Measurements from ENCODE around the gene KCNN3.
"Not testable (repeated sequence)": the region's sequence is repeated elsewhere in the genome, so short reads cannot be mapped to it uniquely, and the experiment has no call there.

Gene KCNN3

GRCh38 chr1:154870115-154870571 lies at the start of gene KCNN3:
Gene KCNN3, minus strand, starts transcription at chr1:154870281. Its CDS starts 317 bp downstream, at chr1:154869964.
- peak; percentile 75 for DNase-seq

GRCh38 chr1:154913273-154913672 lies 43.2 kb upstream of the KCNN3 start:
- no peak for DNase-seq

DNA sequence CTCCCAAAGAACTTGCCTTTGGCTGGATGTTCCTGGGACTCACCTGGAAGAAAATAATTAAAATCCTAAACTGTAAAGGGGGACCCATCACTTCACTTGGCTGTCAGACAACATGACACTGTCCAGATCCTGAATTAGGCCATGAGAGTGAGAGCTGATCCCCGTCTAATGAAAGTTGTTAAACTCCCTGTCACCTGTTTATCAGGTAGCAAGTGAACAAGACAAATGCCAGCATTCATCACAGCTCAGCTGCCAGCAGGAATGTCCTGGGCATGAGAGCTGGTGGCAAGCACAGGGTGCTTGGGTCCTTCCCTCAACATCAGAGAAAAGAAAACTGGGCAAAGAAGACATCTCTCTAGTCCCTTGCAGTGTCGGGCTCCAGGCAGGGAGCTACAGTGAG lies 42.7 kb upstream of the KCNN3 start:
- no peak for DNase-seq

- DNase-seq = no peak
These were observed 41.8 kb upstream of the KCNN3 start for GRCh38 chr1:154911691-154912550.

GRCh38 chr1:154910851-154911250 lies 40.8 kb upstream of the KCNN3 start:
- DNase-seq = no peak

DNA sequence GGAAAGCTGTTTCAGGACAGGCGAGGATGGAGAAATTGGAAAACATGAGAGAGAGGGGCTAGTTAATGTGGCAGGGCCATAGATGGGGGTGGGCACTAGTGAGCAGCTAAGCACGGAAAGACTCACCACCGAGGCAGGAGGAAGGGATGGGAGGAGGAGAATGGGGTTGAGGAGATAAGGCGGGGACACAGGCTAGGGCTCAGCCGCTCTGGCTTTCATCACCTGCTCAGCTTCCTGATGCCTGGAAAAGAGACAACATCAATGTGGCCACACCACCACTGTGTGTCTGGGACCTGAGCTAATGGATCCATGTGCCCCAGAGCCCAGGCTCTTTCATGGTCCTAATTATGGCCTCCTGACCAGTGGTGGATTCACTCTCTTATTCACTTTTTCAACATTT lies 38.9 kb upstream of the KCNN3 start:
- DNase-seq = no peak

DNA sequence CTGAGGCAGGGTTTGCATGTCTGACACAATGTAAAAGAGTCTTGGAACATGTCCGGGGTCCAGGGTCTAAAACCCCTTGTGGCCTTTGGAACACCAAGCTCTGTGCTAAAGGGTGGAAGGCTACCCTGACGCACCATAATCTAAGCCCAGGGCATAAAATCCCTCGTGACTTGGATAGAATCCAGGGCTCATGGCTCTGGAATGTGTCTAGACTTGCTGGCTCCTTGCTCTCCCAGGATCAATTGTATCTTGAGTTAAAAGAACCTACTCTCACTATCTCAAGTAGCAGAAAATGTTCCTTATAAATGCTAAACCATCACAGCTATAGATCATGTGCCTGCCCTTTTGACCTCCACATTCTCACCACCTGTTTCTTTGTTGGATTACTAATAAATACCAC lies 38.0 kb upstream of the KCNN3 start:
- DNase-seq = not testable (repeated sequence)

GRCh38 chr1:154906621-154907081 lies 36.6 kb upstream of the KCNN3 start:
- DNase-seq = no peak

GRCh38 chr1:154902938-154903566 lies 33.0 kb upstream of the KCNN3 start:
- no peak for DNase-seq

GRCh38 chr1:154901591-154901990 lies 31.5 kb upstream of the KCNN3 start:
- DNase-seq = no peak

DNA sequence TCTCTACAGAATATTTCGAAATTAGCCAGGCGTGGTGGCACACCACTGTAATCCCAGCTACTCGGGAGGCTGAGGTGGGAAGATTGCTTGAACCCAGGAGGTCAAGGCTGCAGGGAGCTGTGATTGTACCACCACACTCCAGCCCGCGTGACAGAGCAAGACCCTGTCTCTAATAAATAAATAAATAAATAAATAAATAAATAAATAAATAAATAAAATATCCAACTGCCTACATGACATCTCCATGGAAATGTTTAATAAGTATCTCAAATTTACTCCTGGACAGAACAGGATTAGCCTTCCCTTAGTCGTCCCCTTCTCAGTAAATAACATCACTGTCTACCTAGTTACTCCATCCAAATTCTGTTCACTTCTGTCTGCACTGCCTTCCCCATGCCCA lies 29.0 kb upstream of the KCNN3 start:
- no peak for DNase-seq

DNA sequence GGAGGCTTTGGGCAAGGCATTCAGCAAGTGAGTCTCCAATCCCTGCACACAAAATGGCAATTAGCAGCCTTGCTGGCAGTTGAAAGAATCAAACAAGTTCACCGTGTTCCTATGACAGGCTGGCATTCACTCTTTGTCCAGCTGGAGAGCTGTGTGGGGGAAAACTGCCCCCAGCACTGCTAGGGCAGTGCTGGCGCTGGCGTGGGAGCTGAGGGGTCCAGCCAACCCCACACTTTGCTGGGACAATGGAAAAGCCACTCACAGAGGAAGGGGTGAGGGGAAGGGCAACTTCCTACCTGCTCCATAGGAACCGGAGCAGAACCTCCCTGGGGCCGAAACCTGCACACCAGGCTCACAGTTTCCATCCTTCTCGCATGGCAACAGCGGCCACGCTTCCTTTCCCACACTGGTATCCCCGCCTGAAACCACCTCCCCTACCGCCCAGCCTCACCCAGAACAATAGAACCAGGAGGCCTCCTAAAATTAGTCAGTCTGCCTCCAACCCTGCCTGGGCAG lies 26.7 kb upstream of the KCNN3 start:
- no peak for DNase-seq

DNA sequence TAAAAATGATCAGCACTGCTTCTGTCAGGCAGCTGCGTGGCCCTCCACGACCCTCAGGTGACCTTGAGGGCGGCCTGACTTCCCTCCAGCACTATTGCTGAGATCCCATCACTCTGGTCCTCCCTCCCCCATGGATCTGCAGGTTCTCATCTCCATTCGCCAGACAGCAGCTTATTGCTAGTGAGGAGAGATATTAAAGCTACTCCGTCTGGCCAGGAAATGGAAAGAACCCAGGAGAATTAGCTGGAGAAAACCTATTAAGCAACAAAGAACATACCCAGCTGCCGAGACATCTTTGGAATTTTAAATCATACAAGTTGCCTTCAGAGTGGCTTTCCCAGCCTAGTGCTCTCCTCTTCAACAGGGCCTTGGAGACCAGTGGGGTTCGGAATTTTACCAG lies 25.7 kb upstream of the KCNN3 start:
- no peak for DNase-seq

- no peak for DNase-seq
These were observed 21.4 kb upstream of the KCNN3 start for GRCh38 chr1:154891452-154891851.

DNA sequence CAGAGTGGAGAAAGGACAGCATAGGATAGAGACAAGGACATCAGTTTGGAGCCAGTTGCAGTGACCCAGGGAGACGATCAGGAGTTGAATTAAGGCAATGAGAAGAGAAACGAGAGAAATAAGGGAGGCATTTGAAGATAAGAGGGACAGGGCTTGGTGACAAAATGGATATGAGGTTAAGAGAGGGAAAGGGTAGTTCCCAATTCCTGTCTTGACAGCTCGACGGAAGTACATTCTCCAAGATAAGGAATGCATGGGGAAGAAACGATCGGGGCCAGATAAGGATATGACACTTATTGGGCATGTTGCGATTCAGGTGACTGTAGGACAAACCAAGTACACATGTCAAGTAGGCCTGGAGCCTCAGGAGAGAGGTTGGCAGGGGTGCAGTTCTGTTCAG lies 18.7 kb upstream of the KCNN3 start:
- no peak for DNase-seq

DNA sequence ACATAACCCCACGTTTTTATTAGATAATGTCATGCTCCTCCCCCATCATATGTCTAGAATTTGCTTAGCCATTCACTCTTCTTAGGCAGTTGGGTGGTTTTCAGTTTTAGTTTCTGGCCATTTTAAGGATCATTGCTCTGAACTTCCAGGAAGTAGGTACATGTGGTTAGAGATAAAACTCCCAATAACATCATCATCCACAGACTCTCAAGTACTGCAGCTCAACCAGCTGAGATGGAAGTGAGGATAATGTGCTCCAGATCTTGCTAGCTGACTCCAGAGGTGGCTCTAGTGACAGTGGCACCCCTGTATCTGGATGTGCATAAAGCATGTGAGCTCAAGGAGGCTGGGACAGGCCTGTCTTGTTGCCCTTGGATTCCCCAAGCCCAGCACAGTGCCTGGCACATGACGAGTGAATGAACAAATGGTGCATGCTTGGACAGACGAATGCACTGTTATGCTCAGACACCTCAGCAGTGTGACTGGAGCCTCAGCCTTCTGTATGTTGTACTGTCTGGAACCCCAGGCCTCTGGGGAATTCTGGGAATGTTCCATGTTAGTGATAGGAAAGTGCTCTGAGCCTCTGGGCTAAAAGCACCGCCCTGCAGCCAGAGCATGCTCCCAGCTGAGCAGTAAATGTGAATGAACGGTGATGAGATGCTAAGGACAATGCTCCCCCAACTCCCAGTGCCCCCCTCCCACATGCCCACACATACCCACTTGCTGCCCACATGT lies 16.4 kb upstream of the KCNN3 start:
- DNase-seq = no peak

- DNase-seq = no peak
These were observed 15.0 kb upstream of the KCNN3 start for GRCh38 chr1:154884869-154885701.

GRCh38 chr1:154883919-154884868 lies 14.1 kb upstream of the KCNN3 start:
- no peak for DNase-seq

GRCh38 chr1:154881820-154882535 lies 11.9 kb upstream of the KCNN3 start:
- no peak for DNase-seq

DNA sequence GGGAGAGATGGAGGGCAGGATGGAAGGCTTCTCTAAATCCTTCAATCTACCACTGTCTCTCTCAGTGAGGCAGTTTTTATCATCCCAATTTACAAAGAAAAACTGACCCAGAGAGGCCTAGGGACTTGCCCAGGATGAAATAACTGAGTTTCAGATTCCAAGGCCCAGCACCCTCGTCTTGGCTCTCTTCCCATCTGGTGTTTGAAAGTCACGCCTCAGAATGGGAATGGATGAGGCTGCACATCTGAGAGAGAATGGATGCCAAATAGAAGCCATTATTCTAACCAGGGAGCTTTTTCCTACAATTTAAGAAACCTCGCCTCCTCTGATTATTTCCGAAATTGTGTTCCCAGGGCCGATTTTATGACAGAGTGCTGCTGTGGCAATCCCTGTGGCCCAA lies 10.6 kb upstream of the KCNN3 start:
- no peak for DNase-seq

DNA sequence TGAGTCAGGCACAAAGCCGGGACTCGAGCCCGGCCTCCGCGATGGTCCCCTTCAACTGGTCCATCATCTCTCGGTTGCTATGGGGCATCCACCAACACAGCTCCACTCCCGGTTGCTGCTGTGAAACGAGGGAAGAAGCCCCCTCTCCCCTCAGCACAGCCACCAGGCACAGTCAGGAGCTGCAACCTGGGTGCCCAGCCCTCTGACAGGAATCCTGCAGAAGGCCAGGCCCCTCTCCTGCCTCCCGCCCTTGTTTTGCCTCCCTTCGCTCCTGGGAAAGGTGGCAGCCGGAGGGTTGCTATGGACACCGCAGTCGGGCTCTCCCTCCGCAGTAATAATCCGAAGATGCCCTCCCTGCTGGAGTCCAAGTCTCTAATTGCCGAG lies 8.9 kb upstream of the KCNN3 start:
- DNase-seq = no peak

Measured in activated CD4-positive, CD25-positive, alpha-beta regulatory T cell treated with anti-CD3 and anti-CD28 coated beads, Interleukin-2, amount 50 U/mL, for 72 hours (primary cell).